ENCODE measurements around the gene SLC15A4.

SLC15A4 gene

GRCh38 chr12:128745772-128746689 lies 77.7 kb downstream of the SLC15A4 start:
- DNase-seq, result no peak

- DNase-seq, result no peak
These were observed 79.8 kb downstream of the SLC15A4 start for GRCh38 chr12:128743916-128744315.

Measured in stimulated activated CD4-positive, alpha-beta T cell treated with anti-CD3 and anti-CD28 coated beads, Interleukin-2, amount 100 ng/mL, for 24 hours (primary cell).